ENCODE results near the gene AHCYL2.
"Not testable (repeated sequence)": the region's sequence is repeated elsewhere in the genome, so short reads cannot be mapped to it uniquely, and the experiment has no call there.

The AHCYL2 gene

DNA sequence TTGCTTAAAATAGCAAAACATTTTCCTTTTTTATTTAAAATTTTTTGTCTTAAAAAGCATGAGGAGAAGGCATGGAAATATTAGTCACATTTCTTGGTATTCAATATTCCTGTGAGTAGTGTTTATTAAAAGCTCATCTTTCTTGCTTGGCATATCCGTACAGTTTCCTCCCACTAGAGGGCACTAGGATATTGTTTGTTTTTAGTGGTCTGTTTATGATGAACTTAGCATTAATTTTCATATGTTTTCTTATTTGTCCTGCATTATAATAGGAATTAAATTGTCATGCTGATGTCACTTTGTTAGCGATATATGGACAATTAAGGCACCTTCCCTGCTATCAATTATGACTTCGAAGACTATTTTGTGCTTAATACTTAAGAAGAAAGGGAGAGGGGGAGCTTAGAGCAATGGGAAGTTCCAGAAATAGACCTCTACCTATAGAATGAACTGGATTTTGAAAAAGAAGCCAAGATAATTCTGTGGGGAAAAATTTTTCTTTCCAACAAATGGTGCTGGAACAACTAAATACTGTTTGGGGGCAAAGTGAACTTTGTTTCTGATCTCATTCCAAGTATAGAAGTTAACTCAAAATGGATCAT, 118.4 kb downstream of the AHCYL2 start:
- DNase-seq (ENCODE audit: insufficient read length, low spot score) = peak; percentile 39

DNA sequence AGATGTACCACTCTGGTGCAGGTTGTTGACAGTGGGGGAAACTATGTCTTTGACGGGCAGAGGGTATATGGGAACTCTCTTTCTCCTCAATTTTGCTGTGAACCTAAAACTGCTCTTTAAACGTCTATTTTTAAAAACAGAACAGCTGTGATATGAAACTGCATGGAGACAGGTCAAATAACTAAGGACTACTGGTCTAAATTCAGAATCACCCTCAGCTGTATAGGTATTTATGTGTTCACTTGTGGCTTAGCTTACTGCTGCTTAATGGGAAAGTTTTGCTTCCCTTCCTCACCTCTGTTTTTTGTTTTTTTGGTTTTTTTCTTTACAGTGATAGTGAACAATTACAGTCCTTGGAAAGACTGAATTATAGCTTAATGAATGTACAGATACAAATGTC, 122.5 kb downstream of the AHCYL2 start:
- no peak for DNase-seq (ENCODE audit: insufficient read length, low spot score)

More for the DNA sequence above, 118.4 kb downstream of the AHCYL2 start:
- FAIRE-seq = no peak

DNA sequence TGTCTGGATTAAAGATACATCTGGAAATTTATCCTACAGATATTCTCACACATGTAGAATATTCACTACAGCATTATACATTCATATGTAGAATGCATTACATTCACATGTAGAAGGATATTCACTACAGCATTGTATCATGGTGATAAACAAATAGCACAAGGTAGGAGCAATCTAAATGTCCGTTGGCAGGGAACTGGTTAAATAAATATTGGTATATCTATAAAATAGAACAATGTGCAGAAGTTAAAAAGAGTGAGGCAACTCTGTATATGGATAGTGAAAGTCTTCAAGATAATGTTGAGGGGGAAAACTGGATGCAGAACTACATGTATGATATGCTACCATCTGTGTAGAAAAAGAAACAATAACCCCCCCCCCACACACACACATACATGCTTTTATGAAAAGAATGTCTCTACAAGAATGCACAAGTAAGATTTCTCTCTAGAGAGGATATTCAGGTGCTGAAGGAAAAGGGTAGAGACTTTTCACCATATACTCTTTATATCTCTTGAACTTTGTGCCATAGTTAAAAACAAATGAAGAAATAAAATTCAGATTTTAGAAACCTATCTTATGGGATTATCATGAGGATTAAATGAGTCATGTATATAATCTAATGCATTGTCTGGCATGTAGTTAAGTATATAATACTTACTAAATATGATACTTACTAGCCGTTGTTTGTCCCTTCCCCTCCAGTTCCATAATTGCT, 123.4 kb downstream of the AHCYL2 start:
- FAIRE-seq = no peak
- DNase-seq (ENCODE audit: insufficient read length, low spot score) = no peak

More for the DNA sequence above, 122.5 kb downstream of the AHCYL2 start:
- no peak for FAIRE-seq

DNA sequence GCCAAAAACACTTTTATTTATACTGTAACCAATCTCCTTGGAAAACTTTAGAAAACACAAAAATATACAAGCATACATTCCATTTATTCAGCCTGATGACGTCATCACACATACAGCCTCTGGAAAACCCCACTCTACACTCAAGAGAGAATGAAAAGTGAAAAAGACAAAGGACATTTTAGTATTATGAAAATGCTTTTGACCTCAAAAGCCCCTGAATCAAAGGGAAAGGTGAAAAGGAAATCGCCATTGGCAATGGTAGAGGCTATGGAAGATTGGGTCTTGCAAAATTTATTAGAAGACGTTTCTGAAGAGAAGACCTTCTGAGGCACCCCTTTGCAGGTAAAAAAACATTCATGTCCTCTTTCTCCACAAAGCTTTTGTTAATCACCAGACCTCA, 126.5 kb downstream of the AHCYL2 start:
- DNase-seq (ENCODE audit: insufficient read length, low spot score) (no peak), FAIRE-seq (no peak)

DNA sequence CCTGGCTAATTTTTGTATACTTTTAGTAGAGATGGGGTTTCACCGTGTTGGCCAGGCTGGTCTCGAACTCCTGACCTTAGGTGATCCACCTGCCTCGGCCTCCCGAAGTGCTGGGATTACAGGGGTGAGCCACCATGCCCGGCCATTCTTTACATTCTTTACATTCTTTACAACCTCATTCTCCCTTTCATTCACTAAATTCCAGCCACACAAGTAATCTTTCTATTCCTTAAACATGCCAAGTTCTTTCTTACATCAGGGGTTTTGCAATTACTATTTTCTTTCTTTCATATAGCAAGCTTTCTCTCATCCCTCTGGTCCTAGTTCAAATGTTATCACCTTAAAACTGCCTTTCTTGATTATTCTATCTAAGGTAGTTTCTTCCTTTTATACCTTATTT, 128.3 kb downstream of the AHCYL2 start:
- not testable (repeated sequence) for FAIRE-seq; DNase-seq (ENCODE audit: insufficient read length, low spot score)

DNA sequence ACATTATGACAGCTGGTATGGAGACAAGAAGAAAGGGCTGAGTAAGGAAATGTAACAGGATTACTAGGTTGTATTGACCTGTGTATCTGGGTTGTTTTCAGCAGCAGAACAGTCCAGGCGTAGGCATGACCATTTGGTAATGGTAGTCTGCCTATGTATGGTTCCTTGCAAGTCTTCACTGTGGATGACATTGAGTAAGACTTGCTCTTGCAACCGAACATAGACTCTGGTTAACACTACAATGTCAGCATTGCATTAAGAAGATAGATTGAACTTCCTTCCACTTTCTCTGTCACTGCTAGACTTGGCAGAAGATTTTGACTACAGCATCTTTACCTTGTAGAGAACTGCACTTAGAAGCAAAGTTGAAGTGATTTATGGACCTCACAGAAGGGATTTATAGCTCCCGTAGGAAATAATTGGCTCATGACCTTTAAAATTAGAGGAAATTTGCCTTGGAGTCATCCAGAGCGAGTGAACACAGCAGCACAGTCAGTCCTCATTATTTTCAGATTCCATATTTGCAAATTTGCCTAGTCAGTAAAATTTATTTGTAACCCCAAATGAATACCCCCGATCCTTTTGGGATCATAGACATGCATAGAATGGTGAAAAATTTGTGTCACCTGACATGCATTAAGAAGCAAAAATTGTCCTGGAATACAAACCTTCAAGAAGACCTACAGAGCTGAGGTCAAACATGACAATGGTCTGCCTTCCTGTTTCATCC, 129.8 kb downstream of the AHCYL2 start:
- no peak for DNase-seq (ENCODE audit: insufficient read length, low spot score)

DNA sequence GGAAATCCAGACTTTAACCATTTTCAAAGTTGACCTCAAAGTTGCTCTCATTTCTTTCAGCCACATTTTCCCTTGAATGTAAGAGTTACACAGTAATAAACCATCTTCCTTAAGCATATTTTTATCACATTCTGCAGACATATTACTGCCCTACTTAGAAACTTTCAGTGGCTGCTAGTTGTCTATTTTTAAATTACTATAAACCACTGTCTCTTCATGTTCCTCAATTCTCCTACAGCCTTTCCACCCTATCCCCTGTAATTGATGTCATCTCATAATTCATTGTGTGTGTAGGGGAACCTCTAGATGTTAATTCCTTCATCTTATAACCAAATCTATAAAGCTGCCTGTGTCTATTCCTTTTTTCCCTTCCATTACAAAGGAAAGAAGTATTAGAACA, 131.3 kb downstream of the AHCYL2 start:
- DNase-seq (ENCODE audit: insufficient read length, low spot score) (no peak), FAIRE-seq (no peak)

More for the DNA sequence above, 129.8 kb downstream of the AHCYL2 start:
- FAIRE-seq = no peak

DNA sequence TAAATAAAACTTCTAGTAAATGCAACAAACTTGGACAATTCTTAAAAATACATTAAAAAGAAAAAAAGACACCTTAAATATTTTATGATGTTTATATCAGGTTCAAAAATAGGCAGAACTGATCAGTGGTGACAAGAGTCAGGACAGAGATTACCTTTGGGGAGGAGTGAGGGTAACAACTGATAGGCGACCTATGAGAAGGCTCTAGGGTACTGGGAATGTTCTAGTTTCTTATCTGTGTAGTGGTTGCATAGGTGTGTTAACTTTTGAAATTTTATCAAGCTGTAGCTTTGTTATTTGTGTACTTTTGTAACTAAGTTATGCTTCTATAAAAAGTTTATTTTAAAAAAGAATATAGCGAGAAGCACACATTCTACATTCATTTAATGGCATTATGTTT, 134.3 kb downstream of the AHCYL2 start:
- no peak for FAIRE-seq

DNA sequence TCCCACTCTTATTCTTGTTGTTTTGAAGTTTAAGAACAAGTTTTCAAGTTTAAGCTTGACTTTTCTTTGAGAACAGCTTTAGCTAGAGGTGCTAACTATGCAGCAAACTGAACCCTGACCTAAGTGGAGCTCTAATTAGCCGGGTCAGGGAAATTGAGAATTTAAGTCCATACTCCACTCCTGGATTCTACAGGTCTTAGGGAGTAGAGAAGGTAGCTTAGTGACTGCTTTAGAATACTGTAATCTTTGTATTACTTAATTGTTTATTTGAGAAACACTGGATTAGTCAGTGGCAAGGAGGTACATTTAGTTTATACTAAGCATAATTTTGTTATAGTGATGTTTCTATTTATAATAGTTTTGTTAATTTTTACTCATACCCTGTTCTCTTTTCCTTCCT, 134.8 kb downstream of the AHCYL2 start:
- DNase-seq (ENCODE audit: insufficient read length, low spot score) = no peak
- FAIRE-seq = no peak

More for the DNA sequence above, 134.3 kb downstream of the AHCYL2 start:
- no peak for DNase-seq (ENCODE audit: insufficient read length, low spot score)

DNA sequence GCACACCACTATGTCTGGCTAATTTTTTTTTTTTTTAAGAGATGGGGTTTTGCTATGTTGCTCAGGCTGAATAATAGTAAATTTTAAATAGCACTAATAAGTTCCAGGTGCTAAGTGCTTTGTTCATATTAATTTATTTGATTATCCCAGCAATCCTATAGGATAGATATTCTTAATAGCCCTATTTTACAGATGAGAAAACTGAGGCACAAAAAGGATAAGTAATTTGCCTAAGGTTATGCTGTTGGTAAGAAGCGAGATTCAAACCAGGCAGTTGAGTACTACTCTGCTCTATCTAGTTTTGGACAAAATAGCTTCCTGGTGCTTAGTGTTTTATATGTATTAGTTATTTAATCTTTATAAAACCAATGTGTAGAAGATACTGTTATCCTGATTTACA, 136.9 kb downstream of the AHCYL2 start:
- FAIRE-seq (no peak), DNase-seq (ENCODE audit: insufficient read length, low spot score) (no peak)

DNA sequence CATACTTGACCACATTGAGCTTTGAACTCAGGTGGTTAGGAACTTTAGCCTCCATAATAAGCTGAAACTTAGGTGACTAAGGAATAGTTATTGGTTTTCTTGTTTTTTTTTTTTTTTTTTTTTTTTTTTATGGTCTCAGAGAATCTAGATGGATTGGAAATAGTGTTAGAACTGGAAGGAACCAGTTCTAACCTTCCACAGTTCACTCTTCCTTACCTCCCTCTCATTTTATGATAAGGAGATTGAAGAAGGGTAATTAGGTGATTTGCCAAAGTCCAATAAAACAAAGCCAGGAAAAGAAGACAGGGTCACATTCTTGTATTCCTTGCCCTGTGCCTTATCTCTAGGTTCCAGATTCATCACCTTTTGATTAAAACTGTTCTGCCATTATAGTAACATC, 137.7 kb downstream of the AHCYL2 start:
- DNase-seq (ENCODE audit: insufficient read length, low spot score) (no peak), FAIRE-seq (no peak)

DNA sequence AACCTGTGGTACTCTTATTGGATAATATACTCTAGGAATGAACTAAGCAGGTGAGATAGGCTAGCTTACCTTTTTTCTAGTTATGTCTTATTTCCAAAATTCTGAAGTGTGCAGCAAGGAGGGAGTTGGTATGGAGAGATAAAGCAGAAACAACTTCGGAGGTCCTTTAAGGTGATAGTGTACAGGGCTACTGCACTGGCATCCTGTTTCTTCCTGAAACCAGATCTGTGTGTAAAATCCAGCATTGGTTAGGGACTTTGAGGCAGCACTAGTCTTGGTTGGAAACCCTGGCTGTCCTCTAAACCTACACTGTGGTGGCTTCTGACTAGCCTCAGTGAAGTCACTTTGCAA, 142.5 kb downstream of the AHCYL2 start:
- DNase-seq (ENCODE audit: insufficient read length, low spot score) (no peak), FAIRE-seq (no peak)

DNA sequence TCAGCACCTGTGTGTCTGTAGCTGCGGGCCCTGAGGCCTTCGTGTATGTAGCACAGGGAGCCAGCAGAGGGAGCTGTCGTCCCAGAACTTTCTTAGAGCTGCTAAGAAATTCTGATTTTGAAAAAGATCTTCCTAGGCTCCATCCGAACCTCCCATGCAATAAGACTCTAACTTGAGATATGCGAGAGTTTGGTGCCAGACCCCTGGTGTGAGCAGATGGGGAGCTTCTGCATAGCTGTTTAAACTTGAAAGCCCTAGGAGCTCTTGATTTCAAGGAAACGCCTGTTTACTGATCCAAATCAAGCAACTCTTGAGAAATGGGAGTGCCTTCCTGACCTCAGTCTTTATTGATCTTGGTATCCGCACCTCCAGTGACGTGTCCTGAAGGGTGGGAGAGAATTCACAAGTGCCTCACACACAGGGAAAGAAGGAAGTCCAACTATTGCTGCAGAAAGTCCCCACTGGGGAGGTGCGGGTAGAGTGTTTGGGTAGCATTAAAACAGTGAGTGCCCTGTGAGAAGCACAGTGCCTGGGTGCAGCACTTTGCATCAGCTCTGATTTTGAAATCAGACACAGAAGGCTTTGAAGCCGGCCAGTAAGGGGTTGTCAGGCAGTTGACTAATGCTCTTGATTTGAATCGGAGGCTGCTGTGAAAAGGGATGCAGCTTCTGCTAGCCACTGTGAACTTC, 143.0 kb downstream of the AHCYL2 start:
- DNase-seq (ENCODE audit: insufficient read length, low spot score) = peak; percentile 57
- no peak for FAIRE-seq

DNA sequence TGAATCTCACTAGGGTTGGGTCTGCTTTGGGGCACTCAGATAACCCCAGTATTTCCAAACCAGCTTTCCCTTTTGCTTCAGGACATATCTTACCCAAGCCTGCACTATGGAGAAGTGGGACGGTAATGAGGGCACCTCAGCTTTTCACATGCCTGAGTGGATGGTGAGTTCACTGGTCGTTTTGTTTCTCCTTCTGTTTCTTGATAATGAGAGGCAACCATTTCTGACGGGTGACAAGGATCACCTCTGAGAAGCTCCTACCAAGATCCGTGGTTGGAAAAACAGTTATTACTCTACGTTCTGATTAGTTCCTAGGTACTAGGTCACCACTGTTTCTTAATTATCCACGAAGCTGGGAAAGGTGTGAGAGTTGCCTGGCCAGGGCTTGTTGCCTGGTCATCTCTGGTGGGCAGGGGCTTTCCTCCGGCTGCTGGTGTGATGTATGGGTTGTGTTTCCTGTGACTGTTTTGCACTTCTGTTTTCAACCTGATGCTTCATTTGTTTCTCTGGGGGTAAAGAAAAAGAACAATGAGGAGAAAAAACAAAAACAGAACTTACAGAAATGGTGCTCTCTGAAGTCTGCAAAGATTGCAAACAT, 143.7 kb downstream of the AHCYL2 start:
- no peak for DNase-seq (ENCODE audit: insufficient read length, low spot score)
- no peak for FAIRE-seq

DNA sequence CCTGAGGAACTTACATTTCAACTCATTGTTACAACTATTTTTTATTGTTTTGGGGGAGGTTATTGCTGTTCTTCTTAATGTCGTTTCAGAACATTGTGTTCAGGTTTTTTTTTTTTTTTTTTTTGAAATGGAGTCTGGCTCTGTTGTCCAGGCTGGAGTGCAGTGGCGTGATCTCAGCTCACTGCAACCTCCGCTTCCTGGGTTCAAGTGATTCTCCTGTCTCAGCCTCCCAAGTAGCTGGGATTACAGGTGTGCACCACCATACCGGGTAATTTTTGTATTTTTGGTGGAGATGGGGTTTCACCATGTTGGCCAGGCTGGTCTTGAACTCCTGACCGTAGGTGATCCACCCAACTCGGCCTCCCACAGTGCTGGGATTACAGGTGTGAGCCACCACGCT, 144.6 kb downstream of the AHCYL2 start:
- FAIRE-seq = not testable (repeated sequence)

DNA sequence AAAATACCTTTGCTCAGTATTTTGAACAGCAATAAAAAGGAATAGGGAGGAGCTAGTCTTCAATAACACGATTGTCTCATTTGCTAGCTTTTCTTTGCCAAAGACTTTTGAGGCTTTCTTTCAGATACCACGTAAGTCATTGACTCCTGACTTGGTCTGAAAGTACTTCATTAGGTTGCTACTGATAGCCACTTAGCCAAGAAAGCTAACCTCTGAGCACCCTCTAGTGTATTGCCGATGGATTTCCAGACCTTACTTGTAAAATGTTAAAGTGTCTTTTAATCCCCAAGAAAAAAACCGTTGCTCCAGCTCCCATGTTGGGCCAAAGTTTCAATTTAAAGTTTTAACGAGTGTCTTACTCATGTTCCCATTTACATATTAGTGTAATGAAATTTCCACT, 146.0 kb downstream of the AHCYL2 start:
- DNase-seq (ENCODE audit: insufficient read length, low spot score) (no peak), FAIRE-seq (no peak)

More for the DNA sequence above, 144.6 kb downstream of the AHCYL2 start:
- DNase-seq (ENCODE audit: insufficient read length, low spot score) = not testable (repeated sequence)

DNA sequence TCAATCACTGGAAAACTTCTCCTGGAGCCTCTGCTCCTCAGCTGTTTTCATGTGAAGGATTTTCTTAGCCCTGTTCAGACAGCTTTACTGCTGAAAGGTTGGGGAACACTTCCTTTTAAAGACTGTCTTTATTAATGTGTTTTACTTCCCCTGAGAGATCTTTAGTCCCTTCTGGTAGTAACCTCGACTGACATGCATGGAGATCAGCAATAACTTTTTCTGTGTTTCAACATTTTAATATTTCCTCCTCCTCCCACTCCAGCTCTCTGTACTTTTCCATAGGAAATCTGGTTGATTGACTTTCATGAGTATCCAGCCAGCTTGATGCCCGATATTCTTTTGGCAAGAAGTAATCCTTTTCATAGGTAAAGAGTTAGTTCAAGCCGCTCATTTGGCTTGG, 146.7 kb downstream of the AHCYL2 start:
- DNase-seq (ENCODE audit: insufficient read length, low spot score) (no peak), FAIRE-seq (no peak)

DNA sequence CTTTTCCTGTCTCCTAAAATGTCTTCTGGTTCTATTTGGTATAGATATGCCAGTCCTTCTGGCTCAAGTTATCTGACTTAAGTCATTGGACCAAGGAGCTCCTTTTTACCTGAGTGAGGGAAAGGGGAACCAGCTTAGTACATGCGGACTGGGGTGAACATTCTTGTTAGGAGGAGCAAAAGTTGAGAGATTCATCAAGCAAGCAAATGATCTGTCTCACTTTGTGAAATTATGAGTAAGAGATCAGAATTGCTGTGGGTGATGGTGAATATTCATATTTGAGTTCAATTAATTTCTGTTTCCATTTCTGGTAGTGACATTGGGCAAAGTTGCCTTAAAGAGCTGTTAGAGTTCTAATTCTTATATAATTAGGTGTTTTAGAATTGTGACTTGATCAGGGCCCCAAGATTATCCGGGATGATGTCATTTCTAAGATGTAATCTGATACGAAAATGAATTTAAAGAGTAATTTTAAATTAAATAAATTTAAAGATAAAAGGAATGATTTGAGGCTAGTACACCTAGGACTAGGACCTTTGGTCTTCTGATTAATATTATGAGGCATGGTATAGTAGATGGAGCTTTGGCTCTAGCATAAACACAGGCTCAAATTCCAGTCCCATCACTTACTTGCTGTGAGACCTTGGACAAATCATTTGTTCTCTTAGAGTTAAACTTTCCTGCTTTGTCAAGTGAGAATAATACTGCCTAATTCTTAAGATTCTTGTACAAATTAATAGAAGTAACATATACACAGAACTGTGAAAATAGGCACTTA, 149.0 kb downstream of the AHCYL2 start:
- FAIRE-seq (no peak), DNase-seq (ENCODE audit: insufficient read length, low spot score) (no peak)

DNA sequence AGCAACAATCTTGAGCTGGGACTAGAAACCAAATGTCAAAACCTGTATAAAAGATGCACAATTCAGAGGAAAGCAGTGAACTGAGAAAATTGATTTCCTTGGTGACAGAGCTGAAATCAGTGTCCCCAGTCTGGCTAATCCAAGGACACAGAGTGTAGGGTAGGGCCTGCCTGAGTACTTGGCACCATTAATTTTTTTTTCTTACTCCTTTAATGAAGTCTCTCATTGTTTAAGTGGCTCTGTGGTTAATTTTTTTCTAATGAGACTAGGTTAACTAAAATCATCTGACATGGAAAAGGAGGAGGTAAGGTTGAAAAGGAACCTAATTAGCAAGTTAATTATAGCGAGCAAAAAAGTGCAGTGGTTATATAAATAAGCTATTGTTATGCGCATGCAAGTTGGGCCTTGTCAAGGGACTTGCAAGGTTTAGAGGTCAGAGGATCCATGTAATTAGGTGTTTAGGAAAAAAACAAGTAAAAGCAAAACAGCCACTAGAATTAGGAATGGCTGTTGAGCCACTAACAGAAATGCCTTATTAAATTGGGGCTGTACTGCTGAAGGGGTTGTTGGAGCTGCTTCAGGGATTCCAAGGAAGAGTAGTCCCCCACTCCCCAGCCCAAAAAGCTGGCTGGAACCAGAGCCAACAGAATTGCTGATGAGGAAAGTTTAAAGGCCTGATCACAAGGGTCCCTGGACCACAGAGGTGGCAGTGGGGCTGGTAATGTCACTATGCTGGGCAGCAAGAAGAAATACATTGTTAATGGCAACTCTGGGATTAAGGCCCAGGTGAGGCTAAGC, 150.5 kb downstream of the AHCYL2 start:
- DNase-seq (ENCODE audit: insufficient read length, low spot score) (no peak), FAIRE-seq (no peak)
